Endothelial cell of umbilical vein (primary cell): ENCODE measurements around the gene IGSF10. TPM values are rescaled to one million over a fixed set of nuclear protein-coding genes. Genes with fewer than 3 reads are reported as not detected.

Source experiments
- BruUV-seq: library from RNA; stranded (reverse); fragments of 400-500 nt; replicated peaks from 2 replicates; lab custom pipeline; 2021; lab: Mats Ljungman, UMichigan
- CTCF ChIA-PET: fragments of 300-600, 350-600 bp; sonication (Branson Sonifier 250); formaldehyde crosslinking; loops from one replicate; lab custom pipeline; 2021; ENCODE audit warnings: antibody characterized with exemption, inconsistent platforms; lab: Charles Lee
- POLR2A ChIA-PET: fragments of 300-600, 350-600 bp; sonication (Branson Sonifier 250); formaldehyde crosslinking; loops from one replicate; lab custom pipeline; 2021; ENCODE audit warnings: antibody characterized with exemption, inconsistent platforms; lab: Charles Lee
- DNase-seq: peaks from one replicate; pipeline ENCODE4 v3.0.0-alpha.2; 2011; ENCODE audit warnings: low read depth, low spot score
- FAIRE-seq: peaks from 2 replicates; lab custom pipeline; 2011; peaks lifted over from hg19 to GRCh38; lab: Jason Lieb, UNC
- H2AFZ ChIP-seq: 2 replicates; pipeline ENCODE4 v1.6.0; 2012; ENCODE audit warnings: low read depth, low read length, control low read depth, inconsistent platforms
- H3K27ac ChIP-seq: 2 replicates; pipeline ENCODE4 v1.5.1; 2011; ENCODE audit warnings: low read depth, mild to moderate bottlenecking, control low read depth, low read length, moderate library complexity; ENCODE audit not compliant: insufficient read depth
- H3K27me3 ChIP-seq, 2 experiments: 2 replicates each; pipeline versions ENCODE4 v1.6.0 to v1.6.1; 2011; ENCODE audit warnings: low read length in 2 of 2, mixed read lengths in 1 of 2; ENCODE audit not compliant: control insufficient read depth in 2 of 2, insufficient read depth in 2 of 2
- H3K36me3 ChIP-seq, 2 experiments: 2 replicates in 1 of 2; 3 replicates in 1 of 2; pipeline ENCODE4 v1.5.1; 2011; ENCODE audit warnings: low read length in 2 of 2, mild to moderate bottlenecking in 1 of 2, moderate library complexity in 1 of 2; ENCODE audit not compliant: control insufficient read depth in 2 of 2, insufficient read depth in 2 of 2; ENCODE audit errors: extremely low read depth in 1 of 2
- H3K4me1 ChIP-seq: 3 replicates; pipeline ENCODE4 v1.5.1; 2011; ENCODE audit warnings: mild to moderate bottlenecking, low read length; ENCODE audit not compliant: control insufficient read depth, insufficient read depth; ENCODE audit errors: extremely low read depth
- H3K4me2 ChIP-seq: 2 replicates; pipeline ENCODE4 v1.6.1; 2011; ENCODE audit warnings: low read length, control low read depth, mixed read lengths; ENCODE audit not compliant: insufficient read depth
- H3K4me3 ChIP-seq, 3 experiments: fragments of 200-600 bp in 1 of 3; sonication (generic), shearing (Covaris generic) in 1 of 3; replicated peaks in 1 of 3; 2 replicates each; pipeline ENCODE4 v1.5.1; 2011 to 2016; ENCODE audit warnings: control low read depth in 3 of 3, low read length in 3 of 3, mild to moderate bottlenecking in 2 of 3, inconsistent platforms in 1 of 3, low read depth in 1 of 3, moderate library complexity in 1 of 3; ENCODE audit not compliant: insufficient read depth in 1 of 3
- H3K79me2 ChIP-seq: 2 replicates; pipeline ENCODE4 v1.6.0; 2012; ENCODE audit warnings: low read length, inconsistent platforms; ENCODE audit not compliant: control insufficient read depth, insufficient read depth
- H3K9ac ChIP-seq: replicated peaks from 2 replicates; pipeline ENCODE3; 2011; ENCODE audit warnings: low read length, control low read depth; ENCODE audit not compliant: insufficient read depth; ENCODE audit errors: extremely low read depth
- H3K9me1 ChIP-seq: replicated peaks from 3 replicates; pipeline ENCODE4 v1.6.0; 2011; ENCODE audit warnings: mild to moderate bottlenecking, low read length; ENCODE audit not compliant: control insufficient read depth, insufficient read depth; ENCODE audit errors: extremely low read depth
- H3K9me3 ChIP-seq: replicated peaks from 2 replicates; pipeline ENCODE4 v1.5.1; 2012; ENCODE audit warnings: low read length, inconsistent platforms; ENCODE audit not compliant: control insufficient read depth, insufficient read depth
- H4K20me1 ChIP-seq: replicated peaks from 2 replicates; pipeline ENCODE3; 2011; ENCODE audit warnings: mild to moderate bottlenecking, low read length; ENCODE audit not compliant: control insufficient read depth, insufficient read depth; ENCODE audit errors: extremely low read depth
- EZH2 ChIP-seq: IDR thresholded peaks from 2 replicates; pipeline ENCODE4 v1.6.1; 2012; ENCODE audit warnings: borderline replicate concordance, low read depth, mild to moderate bottlenecking, moderate library complexity, low read length, inconsistent platforms; ENCODE audit not compliant: severe bottlenecking
- FOS ChIP-seq: IDR thresholded peaks from 2 replicates; pipeline ENCODE4 v1.6.1; 2011; ENCODE audit warnings: mild to moderate bottlenecking, low read length, moderate library complexity, borderline replicate concordance; ENCODE audit not compliant: insufficient read depth
- GATA2 ChIP-seq: IDR thresholded peaks from 2 replicates; pipeline ENCODE4 v1.7.0; 2011; ENCODE audit warnings: low read depth, mild to moderate bottlenecking, moderate library complexity, mixed read lengths, low read length; ENCODE audit not compliant: insufficient read length, insufficient read depth
- JUN ChIP-seq: IDR thresholded peaks from 2 replicates; pipeline ENCODE4 v1.6.1; 2011; ENCODE audit warnings: borderline replicate concordance, low read depth; ENCODE audit not compliant: insufficient read length, insufficient read depth
- MYC ChIP-seq: IDR thresholded peaks from one replicate; pipeline ENCODE4 v1.6.1; 2011; ENCODE audit warnings: mild to moderate bottlenecking, low read depth, low read length
- POLR2A ChIP-seq: IDR thresholded peaks from 2 replicates; pipeline ENCODE4 v1.6.1; 2012; ENCODE audit warnings: low read depth, mild to moderate bottlenecking, control low read depth, low read length
- POLR2AphosphoS5 ChIP-seq: IDR thresholded peaks from 2 replicates; pipeline ENCODE4 v1.6.1; 2012; ENCODE audit warnings: low read depth, mild to moderate bottlenecking, control low read depth, low read length, moderate library complexity; ENCODE audit not compliant: insufficient read depth
- dilution Hi-C: fragments of 300-500 bp; cut with MboI; formaldehyde crosslinking; loops from one replicate; pipeline ENCODE4 v1.15.0; 2019; ENCODE audit warnings: low sequenced_read_pairs; ENCODE audit not compliant: extremely low pct_ligation_motif_present
- intact Hi-C: fragments of 100-400 bp; cut with micrococcal nuclease; formaldehyde crosslinking; loops from one replicate; pipeline ENCODE4 v1.10.0; 2022
- polyA plus RNA-seq, 4 experiments: library from polyadenylated mRNA; depleted of rRNA in 3 of 4; stranded (reverse) in 3 of 4; unstranded in 1 of 4; fragments of >200 nt; gene quantifications; 2 replicates each; pipeline versions ENCODE4 v1.2.1 to v1.2.3, GENCODE V29; 2011 to 2012; ENCODE audit warnings: missing spikeins in 1 of 4
- total RNA-seq: library from RNA; stranded (reverse); gene quantifications from 2 replicates; pipeline ENCODE4 v1.2.3, GENCODE V29; 2021
- TF ChIP-seq, protein P1 (sequence below), 2 donors: IDR thresholded peaks; 1 replicate in 1 of 2; 2 replicates in 1 of 2; pipeline ENCODE4 v1.5.1; 2011; ENCODE audit warnings: low read length in 2 of 2, mild to moderate bottlenecking in 2 of 2, moderate library complexity in 2 of 2, control low read depth in 1 of 2, inconsistent platforms in 1 of 2, low read depth in 1 of 2; ENCODE audit not compliant: insufficient read depth in 1 of 2; ENCODE audit errors: extremely low read depth in 1 of 2
- TF ChIP-seq, protein P2 (sequence below): IDR thresholded peaks from 2 replicates; pipeline ENCODE4 v1.6.1; 2011; ENCODE audit not compliant: insufficient read depth, insufficient read length

The IGSF10 gene
- total and polyA plus RNA-seq, 2 donors (not counting 3 experiments of a cell fraction or from before 2014, with no cell fraction given): 0.01 TPM; not detected in 1

DNA sequence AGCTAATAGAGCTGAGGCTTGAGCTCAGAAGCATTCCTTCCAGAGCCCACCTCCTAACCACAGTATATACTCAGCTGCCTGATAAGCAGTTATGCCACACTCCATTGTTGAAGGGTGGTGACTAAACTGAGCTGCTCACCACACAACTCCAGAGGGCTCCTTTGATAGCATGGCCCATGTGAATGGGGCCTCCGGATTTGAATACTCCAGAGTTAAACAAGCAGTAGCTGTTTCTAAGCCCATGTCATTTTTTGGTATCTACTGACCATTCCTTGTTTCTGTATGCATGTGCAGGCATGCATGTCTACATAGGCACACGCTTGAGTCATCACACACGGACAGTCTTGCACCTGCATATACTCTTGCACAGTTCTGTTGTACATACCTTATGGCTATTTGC, 28.9 kb downstream of the IGSF10 start:
- Histone ChIP-seq H2AFZ (no peak overlapping the region), H3K27ac (no peak overlapping the region)
- intact Hi-C loops: no loop called here

More for the DNA sequence above, 28.9 kb downstream of the IGSF10 start:
- no peaks in the 10 kb centered on the region for H3K4me1 ChIP-seq
- ChIA-PET POLR2A (no interaction called here), CTCF (interaction anchor here (0.8 to 1.6 kb wide), 4 partner anchors 16 to 487 kb away, joined by 3 to 5 read pairs (median 4); no protein-coding TSS in a partner anchor)
- dilution Hi-C loops: no loop called here
- TF ChIP-seq POLR2AphosphoS5 (no peak), JUN (no peak), GATA2 (no peak), POLR2A (no peak), FOS (no peak), EZH2 (no peak), MYC (no peak)
- TF ChIP-seq, protein P1, sequence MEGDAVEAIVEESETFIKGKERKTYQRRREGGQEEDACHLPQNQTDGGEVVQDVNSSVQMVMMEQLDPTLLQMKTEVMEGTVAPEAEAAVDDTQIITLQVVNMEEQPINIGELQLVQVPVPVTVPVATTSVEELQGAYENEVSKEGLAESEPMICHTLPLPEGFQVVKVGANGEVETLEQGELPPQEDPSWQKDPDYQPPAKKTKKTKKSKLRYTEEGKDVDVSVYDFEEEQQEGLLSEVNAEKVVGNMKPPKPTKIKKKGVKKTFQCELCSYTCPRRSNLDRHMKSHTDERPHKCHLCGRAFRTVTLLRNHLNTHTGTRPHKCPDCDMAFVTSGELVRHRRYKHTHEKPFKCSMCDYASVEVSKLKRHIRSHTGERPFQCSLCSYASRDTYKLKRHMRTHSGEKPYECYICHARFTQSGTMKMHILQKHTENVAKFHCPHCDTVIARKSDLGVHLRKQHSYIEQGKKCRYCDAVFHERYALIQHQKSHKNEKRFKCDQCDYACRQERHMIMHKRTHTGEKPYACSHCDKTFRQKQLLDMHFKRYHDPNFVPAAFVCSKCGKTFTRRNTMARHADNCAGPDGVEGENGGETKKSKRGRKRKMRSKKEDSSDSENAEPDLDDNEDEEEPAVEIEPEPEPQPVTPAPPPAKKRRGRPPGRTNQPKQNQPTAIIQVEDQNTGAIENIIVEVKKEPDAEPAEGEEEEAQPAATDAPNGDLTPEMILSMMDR (IDR thresholded peaks at IDR 0.05; ENCODE audit: extremely low read depth in 1 of 2, insufficient read depth in 1 of 2, low read depth in 1 of 2, low read length in 2 of 2): no peak
- TF ChIP-seq, protein P2, sequence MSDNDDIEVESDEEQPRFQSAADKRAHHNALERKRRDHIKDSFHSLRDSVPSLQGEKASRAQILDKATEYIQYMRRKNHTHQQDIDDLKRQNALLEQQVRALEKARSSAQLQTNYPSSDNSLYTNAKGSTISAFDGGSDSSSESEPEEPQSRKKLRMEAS: no peak
- DNase-seq (no peak), FAIRE-seq (no peak)
- H3K9me1 ChIP-seq: no peaks in the 10 kb centered on the region
- H3K4me2 ChIP-seq: no peak overlapping the region
- H3K9me3 ChIP-seq: no peaks in the 10 kb centered on the region
- H4K20me1 ChIP-seq: no peaks in the 10 kb centered on the region
- H3K79me2 ChIP-seq: no peaks in the 10 kb centered on the region
- BruUV-seq: no TSS peak
- no peak overlapping the region for H3K4me3 ChIP-seq
- H3K36me3 ChIP-seq: no peaks in the 10 kb centered on the region
- no peaks in the 10 kb centered on the region for H3K27me3 ChIP-seq
- no peak overlapping the region for H3K9ac ChIP-seq
